ENCODE measurements around the gene CYB561A3.
A peak's percentile ranks its signal among the peaks of the same experiment; 100 is the strongest.

The CYB561A3 gene

GRCh38 chr11:61343792-61344745 lies 17.6 kb downstream of the CYB561A3 start:
- no peak for DNase-seq

- DNase-seq: no peak
These were observed 19.4 kb downstream of the CYB561A3 start for GRCh38 chr11:61342207-61342803.

- DNase-seq: no peak
These were observed 20.0 kb downstream of the CYB561A3 start for GRCh38 chr11:61341706-61342105.

GRCh38 chr11:61340979-61341378 lies 20.7 kb downstream of the CYB561A3 start:
- no peak for DNase-seq

- no peak for DNase-seq
These were observed 22.2 kb downstream of the CYB561A3 start for GRCh38 chr11:61339490-61339878.

GRCh38 chr11:61338783-61339489 lies 22.7 kb downstream of the CYB561A3 start:
- no peak for DNase-seq

GRCh38 chr11:61337706-61338470 lies 23.8 kb downstream of the CYB561A3 start:
- no peak for DNase-seq

- peak; percentile 73 for DNase-seq
These were observed 25.3 kb downstream of the CYB561A3 start for GRCh38 chr11:61336171-61336935.

GRCh38 chr11:61335355-61335710 lies 26.3 kb downstream of the CYB561A3 start:
- no peak for DNase-seq

- DNase-seq: no peak
These were observed 27.0 kb downstream of the CYB561A3 start for GRCh38 chr11:61334434-61335354.

GRCh38 chr11:61333550-61334433 lies 27.9 kb downstream of the CYB561A3 start:
- no peak for DNase-seq

- peak; percentile 96 for DNase-seq
These were observed 28.7 kb downstream of the CYB561A3 start, which contains the start of the genes DDB1 and TKFC for GRCh38 chr11:61332797-61333549. Gene DDB1, minus strand, starts transcription at chr11:61333105. Its CDS starts 137 bp downstream, at chr11:61332968. Gene TKFC, plus strand, starts transcription at chr11:61333228. Its CDS starts 1,501 bp downstream, at chr11:61334729.

GRCh38 chr11:61332281-61332796 lies 29.3 kb downstream of the CYB561A3 start:
- no peak for DNase-seq

- no peak for DNase-seq
These were observed 30.0 kb downstream of the CYB561A3 start for GRCh38 chr11:61331651-61332050.

GRCh38 chr11:61329871-61330270 lies 31.8 kb downstream of the CYB561A3 start:
- no peak for DNase-seq

GRCh38 chr11:61328351-61328750 lies 33.3 kb downstream of the CYB561A3 start:
- no peak for DNase-seq

- no peak for DNase-seq
These were observed 34.0 kb downstream of the CYB561A3 start for GRCh38 chr11:61327669-61328071.

- DNase-seq: no peak
These were observed 35.9 kb downstream of the CYB561A3 start for GRCh38 chr11:61325649-61326414.

Data from T-helper 9 cell (primary cell).